GM19372 (cell line): ENCODE measurements around the gene TRPC4.

Experiments
- ATAC-seq: cut with Tn5 transposase; IDR thresholded peaks from one replicate; pipeline ENCODE4 v1.9.1; 2021; ENCODE audit warnings: mild to moderate bottlenecking, low read depth, moderate library complexity; ENCODE audit not compliant: unreplicated experiment

The TRPC4 gene

GRCh38 chr13:37736045-37736444 lies 133.5 kb downstream of the TRPC4 start:
- ATAC-seq, result no peak

DNA sequence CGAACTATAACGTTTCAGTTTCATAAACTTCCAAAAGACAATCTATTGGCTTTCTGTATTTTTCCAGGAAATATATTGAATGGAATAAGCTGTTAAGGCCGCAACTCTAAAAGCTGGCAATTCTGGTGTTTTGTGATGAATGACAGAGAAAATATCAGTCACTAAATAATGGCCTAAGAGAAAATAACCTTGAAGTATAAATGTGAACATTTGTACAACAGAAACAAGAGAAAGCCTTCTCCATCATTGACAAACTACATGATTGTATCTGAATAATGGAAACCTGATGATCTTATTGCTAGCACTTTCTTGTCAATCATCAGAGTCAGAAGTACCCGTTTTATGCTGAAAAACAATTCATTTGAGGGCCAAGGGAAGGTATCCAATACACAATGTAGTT lies 134.3 kb downstream of the TRPC4 start:
- no peak for ATAC-seq

- no peak for ATAC-seq
Measured at GRCh38 chr13:37729876-37730275, 139.7 kb downstream of the TRPC4 start.

GRCh38 chr13:37716420-37717195 lies 153.0 kb downstream of the TRPC4 start:
- ATAC-seq, result no peak

DNA sequence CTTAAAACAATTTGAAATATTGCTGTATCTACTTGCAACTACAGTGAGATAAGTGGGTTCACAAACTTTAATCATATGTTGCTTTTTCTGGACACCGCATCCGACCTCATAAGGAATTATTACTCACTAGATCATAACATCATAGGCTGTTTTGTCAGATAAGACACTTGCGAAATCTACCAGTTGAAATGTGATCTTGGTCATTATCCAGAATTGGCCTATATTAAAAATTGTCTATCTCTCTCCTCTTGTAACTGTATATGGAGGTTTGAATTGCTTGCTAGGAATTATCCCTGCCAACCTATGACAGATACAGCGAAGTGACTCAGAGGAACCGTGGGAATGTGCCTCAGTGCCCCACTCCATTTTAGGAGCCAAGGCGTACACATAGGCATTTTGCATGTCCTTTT lies 154.0 kb downstream of the TRPC4 start:
- ATAC-seq, result no peak

- ATAC-seq, result no peak
Measured at GRCh38 chr13:37709318-37709717, 160.3 kb downstream of the TRPC4 start.

DNA sequence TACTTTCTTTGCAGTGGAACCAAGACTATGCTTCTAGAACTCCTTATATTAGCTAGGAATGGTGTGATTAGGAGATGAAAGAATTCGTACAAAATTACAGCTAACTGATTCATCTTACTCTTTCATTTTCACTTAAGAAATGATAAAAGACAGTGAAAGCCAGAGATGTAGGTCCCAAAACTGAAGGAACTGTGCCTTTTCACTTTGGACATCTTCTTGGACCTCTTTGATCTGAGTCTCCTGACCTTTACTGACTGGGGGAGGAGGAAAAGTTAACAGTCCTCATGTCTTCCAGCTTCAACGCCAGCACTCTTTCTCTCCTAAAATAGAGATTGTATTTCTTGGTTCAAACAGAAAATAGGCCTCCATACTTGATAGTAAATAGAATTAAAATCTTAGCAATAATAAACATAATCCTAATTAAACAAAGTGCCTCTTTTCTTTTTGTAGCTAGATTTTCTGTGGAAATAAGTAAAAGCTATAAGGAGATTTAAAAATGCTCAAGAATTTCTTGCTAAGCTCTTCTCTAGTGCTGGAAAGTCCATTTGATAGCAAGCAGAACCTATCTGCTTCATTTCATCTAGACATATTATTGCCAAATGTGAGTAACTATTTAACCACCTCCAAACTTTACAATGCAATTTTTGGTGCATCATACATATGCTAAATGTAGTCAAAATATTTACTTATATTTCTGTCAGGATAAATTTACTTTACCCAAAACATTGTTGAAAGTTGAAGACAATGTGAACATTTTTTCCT lies 161.7 kb downstream of the TRPC4 start:
- ATAC-seq, result no peak

DNA sequence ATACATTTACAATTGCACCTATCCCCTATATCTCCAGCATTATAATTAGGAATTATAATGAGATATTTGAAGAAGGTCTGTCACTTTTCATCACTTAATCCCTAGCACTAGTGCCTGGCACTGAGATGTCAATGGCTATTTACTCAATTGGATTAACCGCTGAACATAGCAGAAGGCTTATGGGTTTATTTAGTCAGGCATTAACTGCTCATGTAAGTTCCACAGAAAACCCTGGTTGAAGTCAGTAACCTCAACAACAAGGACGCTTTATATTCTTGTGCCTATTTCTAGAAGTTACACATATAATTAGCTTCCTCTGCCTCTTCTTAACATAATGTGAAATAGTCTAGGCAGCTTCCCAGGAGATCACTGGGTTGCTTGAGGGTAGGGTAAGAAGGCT lies 163.5 kb downstream of the TRPC4 start:
- ATAC-seq, result no peak

DNA sequence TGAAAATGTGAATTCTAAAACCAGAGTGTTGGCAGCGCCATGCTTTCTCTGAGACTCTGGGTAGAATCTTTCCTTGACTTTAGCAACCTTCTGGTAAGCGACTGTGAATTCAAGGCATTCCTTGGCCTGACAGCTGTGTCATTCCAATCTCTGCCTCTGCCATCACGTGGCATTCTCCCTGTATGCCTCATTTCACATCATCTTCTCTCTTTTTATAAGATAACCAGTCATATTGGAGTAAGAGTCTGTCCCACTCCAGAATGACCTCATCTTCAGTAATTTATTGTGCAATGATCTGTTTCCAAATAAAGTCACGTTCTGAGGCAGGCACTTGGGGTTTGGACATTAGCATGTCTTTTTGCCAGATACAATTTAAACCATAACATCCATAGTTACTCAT lies 167.6 kb downstream of the TRPC4 start:
- ATAC-seq, result no peak

DNA sequence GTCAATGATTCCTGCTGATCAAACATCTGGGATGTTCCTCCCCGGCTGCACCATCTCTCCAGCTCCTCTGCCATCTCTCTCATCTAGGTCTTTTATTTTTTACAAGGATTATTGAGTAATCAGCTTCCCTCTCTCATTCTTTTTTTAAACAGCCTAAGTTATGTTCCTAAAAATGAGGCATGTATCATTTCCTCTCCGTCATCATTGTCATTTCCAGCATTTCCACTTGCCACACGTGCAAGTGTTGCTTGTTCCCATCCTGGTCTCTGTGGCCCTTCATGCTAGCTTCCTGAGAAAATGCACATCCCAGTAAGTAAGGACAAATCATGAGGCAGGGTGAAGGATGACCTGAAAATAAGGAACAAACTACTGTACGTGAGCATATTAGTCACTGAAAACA lies 168.3 kb downstream of the TRPC4 start:
- ATAC-seq, result no peak

DNA sequence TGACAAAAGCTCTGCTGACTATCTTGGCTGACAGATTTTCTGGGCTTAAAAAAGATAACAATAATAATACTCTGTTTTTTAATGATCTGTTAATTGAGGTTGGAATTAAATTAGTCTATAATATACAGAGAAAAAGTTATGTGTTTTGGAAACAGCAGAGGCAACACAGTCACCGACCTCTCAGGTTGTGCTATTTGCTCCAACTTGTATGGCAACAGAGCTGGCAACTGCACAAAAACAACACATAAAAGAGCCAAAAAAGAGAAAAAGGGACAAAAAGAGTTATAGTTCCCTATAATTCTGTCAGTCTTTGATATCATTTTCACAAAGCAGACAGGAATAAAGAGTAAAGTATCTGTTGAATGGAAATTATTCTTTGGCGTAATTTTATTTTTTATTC lies 168.7 kb downstream of the TRPC4 start:
- no peak for ATAC-seq

- no peak for ATAC-seq
Measured at GRCh38 chr13:37695200-37695599, 174.4 kb downstream of the TRPC4 start.

DNA sequence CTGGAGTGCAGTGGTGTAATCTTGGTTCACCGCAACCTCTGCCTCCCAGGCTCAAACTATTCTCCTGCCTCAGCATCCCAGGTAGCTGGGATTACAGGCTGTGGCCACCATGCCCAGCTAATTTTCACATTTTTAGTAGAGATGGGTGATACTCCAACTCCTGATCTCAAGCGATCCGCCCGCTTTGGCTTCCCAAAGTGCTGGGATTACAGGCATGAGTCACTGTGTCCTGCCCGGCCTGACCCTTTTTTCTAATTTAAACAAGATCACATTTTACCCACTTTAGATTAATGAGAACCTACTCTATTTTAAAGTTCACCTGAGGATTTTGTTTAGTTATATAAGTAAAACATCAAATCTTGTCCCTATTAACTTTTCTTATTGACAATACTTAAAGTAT lies 179.2 kb downstream of the TRPC4 start:
- ATAC-seq, result no peak

DNA sequence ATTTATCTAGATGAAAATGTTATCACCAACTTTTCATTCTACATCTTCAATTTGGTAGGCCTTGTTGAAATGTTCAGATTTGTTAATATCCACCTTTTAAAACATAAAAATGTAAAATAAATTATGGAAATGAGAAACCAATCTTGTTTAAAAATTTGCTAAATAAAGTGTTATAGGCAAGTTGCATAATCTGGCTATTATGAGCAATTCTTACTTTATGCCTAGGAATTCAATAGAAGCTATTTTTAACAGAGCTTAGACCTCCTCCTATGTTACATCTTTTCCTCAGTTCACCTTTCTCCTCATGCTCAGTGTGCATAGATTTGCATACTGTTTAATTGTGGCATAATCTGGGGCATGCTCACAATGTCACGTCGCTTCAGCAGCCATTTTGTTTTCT lies 183.1 kb downstream of the TRPC4 start:
- no peak for ATAC-seq

GRCh38 chr13:37685206-37685605 lies 184.4 kb downstream of the TRPC4 start:
- ATAC-seq, result no peak

DNA sequence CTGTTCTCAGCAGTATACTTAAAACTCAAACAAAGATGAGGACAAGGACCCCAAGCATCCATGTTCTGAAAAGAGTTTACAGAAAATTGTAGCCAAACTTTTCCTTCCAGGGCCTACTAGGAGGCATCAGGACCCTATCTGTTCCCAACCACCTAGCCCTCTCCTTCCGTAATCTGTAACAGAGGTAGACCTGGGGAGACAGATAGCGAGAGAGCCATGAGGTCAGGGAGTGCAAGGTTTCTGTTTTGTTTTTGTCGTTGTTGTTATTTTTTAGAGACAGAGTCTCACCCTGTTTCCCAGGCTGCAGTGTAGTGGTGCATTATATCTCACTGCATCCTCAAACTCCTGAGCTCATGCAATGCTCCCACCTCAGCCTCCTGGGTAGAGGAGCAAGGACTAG lies 187.1 kb downstream of the TRPC4 start:
- no peak for ATAC-seq

- ATAC-seq, result no peak
Measured at GRCh38 chr13:37681281-37682032, 188.1 kb downstream of the TRPC4 start.

DNA sequence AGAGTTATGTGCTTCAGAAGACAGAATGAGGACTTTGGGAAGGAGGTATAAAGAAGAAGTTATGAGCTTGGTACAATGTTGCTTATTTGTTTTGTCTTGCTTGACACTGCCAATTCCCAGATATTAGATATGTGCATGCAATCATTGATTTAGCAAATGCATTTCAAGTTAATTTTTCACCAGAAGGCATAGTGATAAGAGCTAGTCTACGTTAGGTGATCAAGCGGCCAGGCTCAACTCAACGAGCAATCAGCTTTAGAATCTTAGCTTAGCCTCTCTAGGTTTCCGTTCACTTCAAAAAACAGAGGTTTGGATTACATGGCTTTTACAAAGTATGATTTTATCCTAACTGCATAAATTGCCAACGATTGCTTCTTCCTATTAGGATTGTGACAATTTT lies 189.4 kb downstream of the TRPC4 start:
- ATAC-seq, result no peak

DNA sequence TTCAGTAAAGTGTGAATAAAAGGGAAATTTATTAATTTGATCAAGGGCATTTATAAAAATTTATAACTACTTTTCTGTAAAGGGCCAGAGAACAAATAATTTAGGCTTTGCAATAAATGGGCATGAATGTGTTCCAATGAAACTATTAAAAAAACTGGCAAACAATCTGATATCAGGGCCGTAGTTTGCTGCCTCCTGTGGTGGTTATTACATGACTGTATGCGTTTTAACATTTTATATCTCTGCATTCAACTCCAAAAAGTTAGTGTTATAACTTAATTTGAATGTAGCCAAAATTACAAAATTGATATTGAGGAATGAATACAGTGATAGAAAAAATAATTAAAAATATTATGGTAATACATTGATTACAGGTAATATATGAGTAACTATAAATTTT lies 190.5 kb downstream of the TRPC4 start:
- no peak for ATAC-seq

DNA sequence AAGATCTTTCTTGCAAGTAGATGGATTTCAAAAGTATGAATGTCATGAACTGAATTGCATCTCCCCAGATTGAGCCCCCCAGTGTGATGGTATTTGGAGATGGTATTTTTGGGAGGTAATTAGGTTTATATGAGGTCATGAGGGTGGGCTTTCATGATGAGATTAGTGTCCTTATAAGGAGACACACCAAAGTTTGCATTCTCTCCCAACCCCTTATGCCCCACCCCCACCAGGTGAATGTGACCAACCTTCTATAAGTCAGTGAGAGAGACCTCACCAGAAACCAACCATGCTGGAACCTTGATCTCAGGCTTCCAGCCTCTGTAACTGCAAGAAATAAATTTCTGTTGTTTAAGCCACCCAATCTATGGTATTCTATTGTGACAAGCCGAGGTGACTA lies 199.7 kb downstream of the TRPC4 start:
- ATAC-seq, result no peak

DNA sequence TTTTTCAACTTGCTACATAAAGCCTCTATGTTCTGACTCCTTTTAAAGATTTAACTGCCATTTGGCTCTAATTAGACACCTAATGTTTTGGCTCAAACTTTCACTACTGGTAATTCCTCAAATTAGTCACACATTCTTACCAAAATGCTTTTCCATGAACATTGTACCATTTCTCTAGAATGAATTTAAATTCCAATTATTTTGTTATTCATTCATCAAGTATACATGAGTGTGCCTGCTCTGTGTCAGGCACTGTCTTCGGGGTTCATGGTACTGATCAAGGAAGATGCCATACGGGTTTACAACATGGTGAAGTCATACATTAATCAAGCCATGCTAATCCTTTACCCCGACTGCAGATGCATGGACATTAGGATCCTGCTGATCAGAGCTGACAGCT lies 201.9 kb downstream of the TRPC4 start:
- ATAC-seq, result no peak
